Mucosa of descending colon (tissue), 3 donors: ENCODE data around the gene ZNF276. TPM values are rescaled to one million over a fixed set of nuclear protein-coding genes. Genes with fewer than 3 reads are reported as not detected.
"Not testable (repeated sequence)": the region's sequence is repeated elsewhere in the genome, so short reads cannot be mapped to it uniquely, and the experiment has no call there.

Experiments used
- ATAC-seq: fragments of 200-7000 bp; cut with Tn5 transposase; one replicate; pipeline ENCODE4 v1.9.1; 2020; ENCODE audit warnings: mild to moderate bottlenecking, moderate library complexity
- DNase-seq, 3 donors: peaks; one replicate each; pipeline ENCODE4 v3.0.0-alpha.2; 2020
- H3K36me3 ChIP-seq: fragments of 200-600 bp; one replicate; pipeline ENCODE4 v1.8.0; 2021; ENCODE audit warnings: low read depth, mild to moderate bottlenecking
- H3K4me1 ChIP-seq: fragments of 200-600 bp; one replicate; pipeline ENCODE4 v1.8.0; 2021; ENCODE audit warnings: low read depth, mild to moderate bottlenecking
- H3K4me3 ChIP-seq: fragments of 200-600 bp; one replicate; pipeline ENCODE4 v1.8.0; 2021; ENCODE audit warnings: mild to moderate bottlenecking
- H3K9me3 ChIP-seq: fragments of 200-600 bp; one replicate; pipeline ENCODE4 v1.8.0; 2021; ENCODE audit warnings: mild to moderate bottlenecking
- intact Hi-C, 2 donors: fragments of 100-400 bp; cut with DNase I in 1 of 2; cut with micrococcal nuclease in 1 of 2; formaldehyde crosslinking; loops; one replicate each; pipeline versions ENCODE4 v1.11.0 to v1.11.1; 2022; cut with DNase I, micrococcal nuclease
- long read RNA-seq, 2 donors: library from polyadenylated mRNA; unstranded; transcript quantifications; one replicate each; pipeline ENCODE4 v2.0.0, GENCODE V29; 2019 to 2021
- total RNA-seq, 3 donors: library from RNA; stranded (reverse); fragmentation: NEBNext Ultra II Directional in 2 of 3; extraction: Animal tissue kit (Norgen Biotek cat#: 25700) in 2 of 3; gene quantifications; one replicate each; pipeline versions ENCODE4 v1.2.1 to v1.2.4, GENCODE V29; 2021 to 2023
- TF ChIP-seq, protein P1 (sequence below): fragments of 200-600 bp; IDR thresholded peaks from one replicate; pipeline ENCODE4 v1.8.0; 2022; ENCODE audit warnings: antibody characterized with exemption, mild to moderate bottlenecking
- donor health status: DM: no; HTN: no; CAD: no; lungs with moderate emphysema.
- donor health status: DM: no; HTN: no; CAD: no.
- donor health status: DM: no; HTN: yes; CAD: no.

Gene ZNF276, protein sequence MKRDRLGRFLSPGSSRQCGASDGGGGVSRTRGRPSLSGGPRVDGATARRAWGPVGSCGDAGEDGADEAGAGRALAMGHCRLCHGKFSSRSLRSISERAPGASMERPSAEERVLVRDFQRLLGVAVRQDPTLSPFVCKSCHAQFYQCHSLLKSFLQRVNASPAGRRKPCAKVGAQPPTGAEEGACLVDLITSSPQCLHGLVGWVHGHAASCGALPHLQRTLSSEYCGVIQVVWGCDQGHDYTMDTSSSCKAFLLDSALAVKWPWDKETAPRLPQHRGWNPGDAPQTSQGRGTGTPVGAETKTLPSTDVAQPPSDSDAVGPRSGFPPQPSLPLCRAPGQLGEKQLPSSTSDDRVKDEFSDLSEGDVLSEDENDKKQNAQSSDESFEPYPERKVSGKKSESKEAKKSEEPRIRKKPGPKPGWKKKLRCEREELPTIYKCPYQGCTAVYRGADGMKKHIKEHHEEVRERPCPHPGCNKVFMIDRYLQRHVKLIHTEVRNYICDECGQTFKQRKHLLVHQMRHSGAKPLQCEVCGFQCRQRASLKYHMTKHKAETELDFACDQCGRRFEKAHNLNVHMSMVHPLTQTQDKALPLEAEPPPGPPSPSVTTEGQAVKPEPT
- 10 to 100 TPM; 30.5 to 50.4 (median 31.6) TPM for total RNA-seq
- long read RNA-seq, donor 1, full-length matches to known transcripts, result 17 of 77 reads
- long read RNA-seq, donor 1, partial matches to known transcripts, result 15 of 77 reads
- long read RNA-seq, donor 1, other reads (novel, unspliced or antisense), result 45 of 77 reads
- long read RNA-seq, donor 2, partial matches to known transcripts, result 0 of 4 reads
- long read RNA-seq, donor 2, other reads (novel, unspliced or antisense), result 4 of 4 reads

DNA sequence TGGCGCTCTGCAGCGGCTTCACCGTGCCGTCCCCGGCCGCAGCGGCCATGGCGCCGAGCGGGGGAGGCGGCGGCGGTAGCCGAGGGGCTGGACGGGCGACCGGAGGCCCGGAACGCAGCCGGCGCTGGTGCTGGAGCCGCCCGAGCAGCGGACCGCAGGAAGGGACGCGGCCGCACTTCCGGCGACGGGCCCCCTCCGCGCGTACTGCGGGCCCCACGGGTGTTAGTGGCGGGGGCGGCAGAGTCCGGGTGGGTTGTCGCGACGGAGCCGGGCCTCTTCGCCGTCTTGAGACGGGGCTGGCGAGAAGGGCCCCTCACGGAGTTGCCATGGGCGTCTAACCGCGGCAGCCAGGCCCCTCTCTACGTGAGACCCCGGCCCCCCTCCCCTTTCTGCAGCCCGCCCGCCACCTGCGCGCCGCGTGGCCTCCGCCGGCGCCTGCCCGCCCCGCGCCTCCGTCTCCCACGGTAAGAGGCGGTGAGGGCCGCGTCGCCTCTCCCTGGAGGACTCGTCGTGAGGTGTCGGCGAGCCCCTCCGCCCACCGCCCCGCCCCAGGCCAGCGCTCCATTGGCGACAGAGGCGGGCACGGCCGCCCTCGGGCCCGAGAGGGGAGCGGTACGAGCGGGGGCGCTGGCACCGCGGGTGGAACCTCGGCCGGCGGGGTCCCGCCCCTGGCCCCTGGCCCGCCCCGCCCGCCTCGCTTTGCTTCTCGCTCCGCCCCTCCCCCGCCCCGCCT lies at the start of gene ZNF276, which contains the start of gene VPS9D1:
TSS of gene ZNF276 (plus strand) at position 725 of the 733 bp plus-strand sequence. CDS start 104 bp downstream, outside the sequence.
TSS of gene VPS9D1 (minus strand) at position 86 of the 733 bp plus-strand sequence. CDS start at position 49, 37 bp downstream.
- H3K4me1 ChIP-seq, result peaks cover 32% of the 10 kb centered on the region
- H3K4me3 ChIP-seq, result peak within 1 kb of the TSS; percentile 60
- DNase-seq (peak; percentile 91 to 92 (median 91)), ATAC-seq (peak; percentile 74)
- no peaks in the 10 kb centered on the region for H3K9me3 ChIP-seq
- TF ChIP-seq, protein P1, sequence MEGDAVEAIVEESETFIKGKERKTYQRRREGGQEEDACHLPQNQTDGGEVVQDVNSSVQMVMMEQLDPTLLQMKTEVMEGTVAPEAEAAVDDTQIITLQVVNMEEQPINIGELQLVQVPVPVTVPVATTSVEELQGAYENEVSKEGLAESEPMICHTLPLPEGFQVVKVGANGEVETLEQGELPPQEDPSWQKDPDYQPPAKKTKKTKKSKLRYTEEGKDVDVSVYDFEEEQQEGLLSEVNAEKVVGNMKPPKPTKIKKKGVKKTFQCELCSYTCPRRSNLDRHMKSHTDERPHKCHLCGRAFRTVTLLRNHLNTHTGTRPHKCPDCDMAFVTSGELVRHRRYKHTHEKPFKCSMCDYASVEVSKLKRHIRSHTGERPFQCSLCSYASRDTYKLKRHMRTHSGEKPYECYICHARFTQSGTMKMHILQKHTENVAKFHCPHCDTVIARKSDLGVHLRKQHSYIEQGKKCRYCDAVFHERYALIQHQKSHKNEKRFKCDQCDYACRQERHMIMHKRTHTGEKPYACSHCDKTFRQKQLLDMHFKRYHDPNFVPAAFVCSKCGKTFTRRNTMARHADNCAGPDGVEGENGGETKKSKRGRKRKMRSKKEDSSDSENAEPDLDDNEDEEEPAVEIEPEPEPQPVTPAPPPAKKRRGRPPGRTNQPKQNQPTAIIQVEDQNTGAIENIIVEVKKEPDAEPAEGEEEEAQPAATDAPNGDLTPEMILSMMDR, result no peak
- intact Hi-C loops, result loop anchor here in 1 of 2 donors (5.0 kb wide), 1 partner anchor 41 kb away; no protein-coding TSS in a partner anchor
- H3K36me3 ChIP-seq, result no peaks in the 10 kb centered on the region

DNA sequence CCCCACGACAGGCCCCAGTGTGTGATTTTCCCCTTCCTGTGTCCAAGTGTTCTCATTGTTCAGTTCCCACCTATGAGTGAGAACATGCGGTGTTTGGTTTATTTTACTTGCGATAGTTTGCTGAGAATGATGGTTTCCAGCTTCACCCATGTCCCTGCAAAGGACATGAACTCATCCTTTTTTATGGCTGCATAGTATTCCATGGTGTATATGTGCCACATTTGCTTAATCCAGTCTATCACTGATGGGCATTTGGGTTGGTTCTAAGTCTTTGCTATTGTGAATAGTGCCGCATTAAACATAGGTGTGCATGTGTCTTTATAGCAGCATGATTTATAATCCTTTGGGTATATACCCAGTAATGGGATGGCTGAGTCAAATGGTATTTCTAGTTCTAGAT lies 49.8 kb upstream of the ZNF276 start:
- DNase-seq, H3K36me3 ChIP-seq, ATAC-seq, H3K4me3 ChIP-seq, intact Hi-C loops, H3K9me3 ChIP-seq, H3K4me1 ChIP-seq: not testable (repeated sequence)

DNA sequence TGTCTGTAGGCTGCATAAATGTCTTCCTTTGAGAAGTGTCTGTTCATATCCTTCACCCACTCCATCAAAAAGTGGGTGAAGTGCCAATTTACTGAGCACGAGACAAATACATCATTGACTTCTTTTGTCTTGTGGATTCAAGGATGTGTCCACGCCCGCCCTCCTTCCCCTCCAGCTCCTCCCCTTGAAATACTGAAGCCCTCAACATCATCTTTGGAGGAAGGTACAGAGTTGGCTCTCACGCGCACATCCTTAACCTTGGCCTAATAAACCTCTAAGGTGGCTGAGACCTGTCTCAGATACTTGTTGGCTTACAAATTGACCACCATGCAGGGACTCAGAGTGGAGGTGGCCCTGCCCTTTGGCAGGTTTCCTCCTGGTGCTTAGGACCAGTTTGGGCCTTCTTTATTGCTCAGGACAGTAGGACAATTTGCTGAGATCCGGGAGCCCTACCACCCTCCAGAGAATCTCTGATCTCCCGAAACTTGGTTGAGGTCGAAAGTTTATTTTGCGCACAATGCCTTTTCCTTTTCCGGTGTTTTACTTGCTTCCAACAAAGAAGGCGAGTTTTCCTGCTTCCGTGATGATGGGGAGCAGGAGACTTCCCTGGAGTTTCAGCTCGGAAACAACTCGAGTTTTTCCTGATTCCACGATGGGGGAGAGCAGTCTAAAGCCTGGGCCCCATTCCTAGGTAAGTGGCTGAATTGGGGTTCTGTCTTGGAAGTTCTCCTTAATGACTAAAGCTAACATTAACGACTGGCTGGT lies 49.0 kb upstream of the ZNF276 start:
- Histone ChIP-seq H3K9me3 (no peaks in the 10 kb centered on the region), H3K36me3 (no peaks in the 10 kb centered on the region), H3K4me1 (no peaks in the 10 kb centered on the region), H3K4me3 (no peak overlapping the region)
- TF ChIP-seq, protein P1, result no peak
- ATAC-seq (no peak), DNase-seq (no peak)
- intact Hi-C loops, result no loop called here

DNA sequence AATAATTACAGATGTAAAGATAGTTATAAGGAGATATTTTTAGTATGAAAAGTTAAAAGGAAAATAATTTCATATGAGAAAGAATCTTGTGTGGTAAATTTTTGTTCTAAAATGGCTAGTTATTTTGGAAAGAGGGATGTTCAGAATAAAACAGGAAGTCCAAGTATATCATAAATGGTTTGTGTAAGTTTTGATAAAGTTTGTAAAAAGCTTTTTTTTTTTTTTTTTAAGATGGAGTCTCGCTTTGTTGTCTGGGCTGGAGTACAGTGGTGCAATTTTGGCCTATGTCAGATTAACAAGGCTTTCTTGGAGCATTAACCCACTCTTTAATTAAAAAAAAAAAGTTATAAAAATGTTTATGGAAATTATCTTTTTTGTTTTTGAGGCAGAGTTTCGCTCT lies 43.1 kb upstream of the ZNF276 start:
- DNase-seq (no peak), ATAC-seq (no peak)
- Histone ChIP-seq H3K4me3 (no peak overlapping the region), H3K9me3 (peaks cover 4% of the 10 kb centered on the region), H3K36me3 (no peaks in the 10 kb centered on the region), H3K4me1 (no peaks in the 10 kb centered on the region)
- intact Hi-C loops, result no loop called here
- TF ChIP-seq, protein P1, result no peak

DNA sequence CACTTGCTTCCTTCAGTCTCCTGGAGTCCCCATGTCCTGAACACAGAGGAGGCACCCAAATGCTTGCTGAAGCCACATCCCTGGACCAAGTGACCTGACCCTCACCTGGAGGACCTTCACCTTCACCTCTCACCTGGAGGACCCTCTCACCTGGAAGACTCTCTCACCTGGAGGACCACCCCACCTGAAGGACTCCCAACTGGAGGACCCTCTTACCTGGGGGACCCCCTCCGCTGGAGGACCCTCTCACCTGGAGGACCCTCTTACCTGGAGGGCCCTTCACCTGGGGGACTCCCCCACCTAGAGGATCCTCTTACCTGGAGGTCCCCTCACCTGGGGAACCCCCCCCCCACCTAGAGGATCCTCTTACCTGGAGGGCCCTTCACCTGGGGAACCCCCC lies 35.4 kb upstream of the ZNF276 start:
- peaks cover 17% of the 10 kb centered on the region for H3K4me1 ChIP-seq
- no peak overlapping the region for H3K4me3 ChIP-seq
- no peak for DNase-seq
- intact Hi-C loops, result no loop called here
- no peaks in the 10 kb centered on the region for H3K9me3 ChIP-seq
- H3K36me3 ChIP-seq, result no peaks in the 10 kb centered on the region
- no peak for ATAC-seq
- TF ChIP-seq, protein P1, result no peak
